Psoas muscle (tissue), 8 donors: ENCODE measurements around the gene IL31. TPM values are rescaled to one million over a fixed set of nuclear protein-coding genes. Genes with fewer than 3 reads are reported as not detected.

Experiments
- ATAC-seq, 4 donors: fragments of 200-7000 bp; cut with Tn5 transposase; one replicate each; pipeline ENCODE4 v1.9.1; 2020; ENCODE audit warnings: moderate library complexity in 3 of 4, mild to moderate bottlenecking in 2 of 4
- DNase-seq, 2 donors: peaks; one replicate each; pipeline ENCODE4 v3.0.0-alpha.2; 2020
- H3K27ac ChIP-seq: fragments of 200-600 bp; one replicate; pipeline ENCODE4 v1.8.0; 2022
- H3K27me3 ChIP-seq, 3 donors: fragments of 200-600 bp in 1 of 3; one replicate each; pipeline versions ENCODE4 v1.6.1 to v1.8.0; 2013 to 2022; ENCODE audit warnings: low read length in 2 of 3, mild to moderate bottlenecking in 2 of 3, moderate library complexity in 1 of 3; ENCODE audit not compliant: insufficient read depth in 3 of 3
- H3K36me3 ChIP-seq, 2 donors: fragments of 200-600 bp in 1 of 2; one replicate each; pipeline versions ENCODE4 v1.6.1 to v1.8.0; 2013 to 2022; ENCODE audit warnings: low read depth in 1 of 2, mild to moderate bottlenecking in 1 of 2, moderate library complexity in 1 of 2; ENCODE audit not compliant: insufficient read depth in 1 of 2
- H3K4me1 ChIP-seq: fragments of 200-600 bp; one replicate; pipeline ENCODE4 v1.8.0; 2022
- H3K4me3 ChIP-seq: fragments of 200-600 bp; one replicate; pipeline ENCODE4 v1.8.0; 2022; ENCODE audit warnings: mild to moderate bottlenecking
- H3K9me3 ChIP-seq: fragments of 200-600 bp; one replicate; pipeline ENCODE4 v1.8.0; 2022
- CTCF ChIP-seq: fragments of 200-600 bp; IDR thresholded peaks from one replicate; pipeline ENCODE4 v1.8.0; 2022; ENCODE audit warnings: antibody characterized with exemption
- WGBS, 3 donors: extraction: QIAGEN DNeasy Blood & Tissue Kit; methylation state at CpG; one replicate each; pipeline versions ENCODE4 v1.1.6 to v1.1.7; 2013; 5-methylcytosine and 5-hydroxymethylcytosine counted together
- intact Hi-C, 2 donors: fragments of 100-400 bp; cut with DNase I; formaldehyde crosslinking; loops; one replicate each; pipeline versions ENCODE4 v1.11.0 to v1.14.2; 2022
- polyA plus RNA-seq, 3 donors: library from polyadenylated mRNA; stranded (reverse); fragments of 200-250 nt; gene quantifications; one replicate each; pipeline ENCODE4 v1.2.3, GENCODE V29; 2013
- total RNA-seq, 4 donors: library from RNA; stranded (reverse); fragmentation: NEBNext Ultra II Directional in 2 of 4; extraction: Animal tissue kit (Norgen Biotek cat#: 25700) in 2 of 4; gene quantifications; one replicate each; pipeline versions ENCODE4 v1.2.1 to v1.2.4, GENCODE V29; 2021 to 2023
- donor health status: healthy with polysubstance abuse.
- donor health status: DM: no; HTN: no; CAD: no; lungs with moderate emphysema.
- donor health status: Bipolar disorder and iron deficiency.
- donor health status: healthy.
- donor health status: DM: yes; HTN: yes; CAD: no.
- donor health status: DM: no; HTN: no; CAD: no.
- donor health status: DM: no; HTN: no; CAD: no.
- donor health status: DM: yes; HTN: yes; CAD: no.

IL31 gene
- total and polyA plus RNA-seq, 7 donors = not detected

- no peaks in the 10 kb centered on the region for H3K4me1 ChIP-seq
- H3K4me3 ChIP-seq = no peak overlapping the region
- intact Hi-C loops = no loop called here
- WGBS, 3 donors = 76 to 86% (median 86%) methylated on average over 3 of the region's 3 CpGs
- H3K36me3 ChIP-seq = no peaks in the 10 kb centered on the region
- ATAC-seq (no peak), DNase-seq (no peak)
- no peaks in the 10 kb centered on the region for H3K27me3 ChIP-seq
- H3K9me3 ChIP-seq = no peaks in the 10 kb centered on the region
- TF ChIP-seq CTCF = no peak
- H3K27ac ChIP-seq = no peak overlapping the region
Observed at GRCh38 chr12:122162976-122163375, 11.0 kb downstream of the IL31 start.

- no peaks in the 10 kb centered on the region for H3K9me3 ChIP-seq
- H3K4me3 ChIP-seq = no peak overlapping the region
- H3K27me3 ChIP-seq = no peaks in the 10 kb centered on the region
- H3K27ac ChIP-seq = no peak overlapping the region
- TF ChIP-seq CTCF = no peak
- H3K4me1 ChIP-seq = no peaks in the 10 kb centered on the region
- 80 to 83% (median 82%) methylated on average over 8 of the region's 8 CpGs for WGBS, 3 donors
- peaks cover 0 to 3% of the 10 kb centered on the region in 2 donors for H3K36me3 ChIP-seq
- no peak for DNase-seq
- ATAC-seq = no peak
- intact Hi-C loops = no loop called here
Observed at GRCh38 chr12:122161682-122162081, 12.3 kb downstream of the IL31 start.

GRCh38 chr12:122160761-122161160 lies 13.3 kb downstream of the IL31 start:
- 75 to 83% (median 78%) methylated on average over 11 of the region's 11 CpGs for WGBS, 3 donors
- no peak for TF ChIP-seq CTCF

GRCh38 chr12:122159882-122160281 lies 14.1 kb downstream of the IL31 start:
- no peaks in the 10 kb centered on the region for H3K4me1 ChIP-seq
- H3K27ac ChIP-seq = no peak overlapping the region
- H3K36me3 ChIP-seq = peaks cover 0 to 3% of the 10 kb centered on the region in 2 donors
- H3K27me3 ChIP-seq = no peaks in the 10 kb centered on the region
- no peak for DNase-seq
- ATAC-seq = no peak
- 70 to 75% (median 74%) methylated on average over 4 of the region's 4 CpGs for WGBS, 3 donors
- TF ChIP-seq CTCF = no peak
- intact Hi-C loops = no loop called here
- H3K4me3 ChIP-seq = no peak overlapping the region
- no peaks in the 10 kb centered on the region for H3K9me3 ChIP-seq

More at GRCh38 chr12:122160761-122161160, 13.3 kb downstream of the IL31 start:
- Histone ChIP-seq H3K27me3 (no peaks in the 10 kb centered on the region), H3K4me1 (no peaks in the 10 kb centered on the region), H3K27ac (no peak overlapping the region), H3K4me3 (no peak overlapping the region), H3K36me3 (peaks cover 0 to 3% of the 10 kb centered on the region in 2 donors), H3K9me3 (no peaks in the 10 kb centered on the region)
- DNase-seq (no peak), ATAC-seq (no peak)
- intact Hi-C loops = no loop called here

- Histone ChIP-seq H3K4me1 (no peaks in the 10 kb centered on the region), H3K9me3 (no peaks in the 10 kb centered on the region), H3K4me3 (no peak overlapping the region), H3K27me3 (no peaks in the 10 kb centered on the region), H3K36me3 (peaks cover 0 to 3% of the 10 kb centered on the region in 2 donors), H3K27ac (no peak overlapping the region)
- ATAC-seq (no peak), DNase-seq (no peak)
- WGBS, 3 donors = 74 to 90% (median 81%) methylated on average over 7 of the region's 7 CpGs
- intact Hi-C loops = no loop called here
- no peak for TF ChIP-seq CTCF
Observed at GRCh38 chr12:122158700-122159285, 15.2 kb downstream of the IL31 start.
